HCT116 (cell line): Measurements from ENCODE around the gene APOB. TPM values are rescaled to one million over a fixed set of nuclear protein-coding genes. Genes with fewer than 3 reads are reported as not detected.

ENCODE experiments used
- ATAC-seq: fragments of 200-7000 bp; cut with Tn5 transposase; 2 replicates; pipeline ENCODE4 v1.9.1; 2020; ENCODE audit warnings: mild to moderate bottlenecking, moderate library complexity
- BruUV-seq: library from RNA; stranded (reverse); fragments of 400-500 nt; replicated peaks from 2 replicates; lab custom pipeline; 2021; lab: Mats Ljungman, UMichigan
- CTCF ChIA-PET: fragments of 300-600 bp; sonication (Branson Sonifier 250); formaldehyde crosslinking; loops from one replicate; lab custom pipeline; 2021; ENCODE audit warnings: antibody characterized with exemption; lab: Charles Lee
- POLR2A ChIA-PET: fragments of 300-600, 350-600 bp; sonication (Branson Sonifier 250); formaldehyde crosslinking; loops from one replicate; lab custom pipeline; 2021; ENCODE audit warnings: antibody characterized with exemption; lab: Charles Lee
- RAD21 ChIA-PET, 2 experiments: fragments of 300-600 bp; sonication (Branson Sonifier 250); formaldehyde crosslinking; loops; one replicate each; lab custom pipeline; 2023; ENCODE audit warnings: low total read pairs in 2 of 2; ENCODE audit not compliant: uncharacterized antibody in 2 of 2, unreplicated experiment in 2 of 2, low non-redundant PET in 1 of 2; lab: Charles Lee
- DNase-seq: peaks from one replicate; pipeline ENCODE4 v3.0.0-alpha.2; 2010; ENCODE audit warnings: low read depth, low spot score
- H2AFZ ChIP-seq: fragments of 200-600 bp; shearing (Covaris generic), sonication (generic); 2 replicates; pipeline ENCODE4 v1.6.1; 2017; ENCODE audit warnings: low read depth, mixed run types, mixed read lengths, antibody characterized with exemption, low read length; ENCODE audit not compliant: poor library complexity, severe bottlenecking
- H3K27ac ChIP-seq: 2 replicates; pipeline ENCODE4 v1.5.1; 2012; ENCODE audit warnings: low read depth, low read length
- H3K27me3 ChIP-seq: fragments of 200-600 bp; sonication (generic); 2 replicates; pipeline ENCODE4 v1.6.1; 2016; ENCODE audit warnings: mixed run types, low read length, mixed read lengths; ENCODE audit not compliant: insufficient read depth
- H3K36me3 ChIP-seq, 2 experiments: fragments of 200-500 bp in 1 of 2; fragments of 200-600 bp in 1 of 2; sonication (Bioruptor generic) in 1 of 2; sonication (generic) in 1 of 2; 2 replicates each; pipeline versions ENCODE4 v1.5.1 to v1.6.1; 2014 to 2016; ENCODE audit warnings: low read length in 2 of 2, inconsistent platforms in 1 of 2, mixed read lengths in 1 of 2, mixed run types in 1 of 2; ENCODE audit not compliant: insufficient read depth in 2 of 2, control insufficient read depth in 1 of 2
- H3K4me1 ChIP-seq, 2 experiments: fragments of 200-600 bp in 1 of 2; sonication (generic) in 1 of 2; 2 replicates each; pipeline versions ENCODE4 v1.5.1 to v1.6.1; 2012 to 2017; ENCODE audit warnings: low read length in 2 of 2, inconsistent platforms in 1 of 2, mild to moderate bottlenecking in 1 of 2, mixed read lengths in 1 of 2, mixed run types in 1 of 2, moderate library complexity in 1 of 2; ENCODE audit not compliant: insufficient read depth in 2 of 2, control insufficient read depth in 1 of 2
- H3K4me2 ChIP-seq: fragments of 200-600 bp; sonication (generic); 2 replicates; pipeline ENCODE4 v1.6.1; 2017; ENCODE audit warnings: mixed run types, low read length, mixed read lengths
- H3K4me3 ChIP-seq, 2 experiments: fragments of 200-600 bp in 1 of 2; sonication (generic) in 1 of 2; replicated peaks in 1 of 2; 2 replicates each; pipeline ENCODE4 v1.5.1; 2011 to 2016; ENCODE audit warnings: low read length in 2 of 2, control low read depth in 1 of 2, low read depth in 1 of 2, mild to moderate bottlenecking in 1 of 2, mixed read lengths in 1 of 2, mixed run types in 1 of 2
- H3K79me2 ChIP-seq: fragments of 200-600 bp; sonication (generic); 2 replicates; pipeline ENCODE4 v1.6.1; 2017; ENCODE audit warnings: mild to moderate bottlenecking, mixed run types, low read length, moderate library complexity, mixed read lengths; ENCODE audit not compliant: insufficient read depth
- H3K9ac ChIP-seq: fragments of 200-600 bp; sonication (generic); 2 replicates; pipeline ENCODE4 v1.6.1; 2016; ENCODE audit warnings: low read length, mixed read lengths
- H3K9me2 ChIP-seq: fragments of 200-600 bp; sonication (generic), shearing (Covaris generic); 2 replicates; pipeline ENCODE4 v1.6.1; 2017; ENCODE audit warnings: mixed run types, mild to moderate bottlenecking, moderate library complexity; ENCODE audit not compliant: insufficient read depth
- H3K9me3 ChIP-seq, 2 experiments: fragments of 200-500 bp in 1 of 2; fragments of 200-600 bp in 1 of 2; sonication (Bioruptor generic) in 1 of 2; sonication (generic) in 1 of 2; 2 replicates each; pipeline ENCODE4 v1.6.1; 2014 to 2017; ENCODE audit warnings: low read length in 2 of 2, mixed read lengths in 2 of 2, inconsistent platforms in 1 of 2, low read depth in 1 of 2, mild to moderate bottlenecking in 1 of 2, mixed run types in 1 of 2, moderate library complexity in 1 of 2; ENCODE audit not compliant: control insufficient read depth in 1 of 2, insufficient read depth in 1 of 2
- H4K20me1 ChIP-seq: fragments of 200-600 bp; sonication (generic), shearing (Covaris generic); 2 replicates; pipeline ENCODE4 v1.6.1; 2017; ENCODE audit warnings: mixed run types, mild to moderate bottlenecking, moderate library complexity; ENCODE audit not compliant: insufficient read depth
- CBX3 ChIP-seq: IDR thresholded peaks from 2 replicates; pipeline ENCODE4 v1.6.1; 2012; ENCODE audit warnings: low read depth
- EGR1 ChIP-seq: IDR thresholded peaks from 2 replicates; pipeline ENCODE4 v1.6.1; 2012; ENCODE audit warnings: low read depth
- ELF1 ChIP-seq: IDR thresholded peaks from 2 replicates; pipeline ENCODE4 v1.6.1; 2012; ENCODE audit warnings: low read depth, borderline replicate concordance
- POLR2A ChIP-seq: IDR thresholded peaks from 2 replicates; pipeline ENCODE4 v1.7.0; 2011; ENCODE audit warnings: borderline replicate concordance; ENCODE audit not compliant: insufficient read depth, insufficient read length; ENCODE audit errors: extremely low read depth
- POLR2AphosphoS5 ChIP-seq: IDR thresholded peaks from 2 replicates; pipeline ENCODE4 v1.6.1; 2011; ENCODE audit warnings: mild to moderate bottlenecking, low read depth, low read length, moderate library complexity
- RAD21 ChIP-seq: IDR thresholded peaks from 2 replicates; pipeline ENCODE4 v1.6.1; 2012; ENCODE audit warnings: low read depth, mild to moderate bottlenecking
- SP1 ChIP-seq: IDR thresholded peaks from 2 replicates; pipeline ENCODE4 v1.6.1; 2012; ENCODE audit warnings: low read depth
- YY1 ChIP-seq: IDR thresholded peaks from 2 replicates; pipeline ENCODE4 v1.6.1; 2011; ENCODE audit warnings: low read length, low read depth, moderate library complexity, mild to moderate bottlenecking; ENCODE audit not compliant: insufficient replicate concordance; ENCODE audit errors: extremely low read depth
- ZNF274 ChIP-seq: fragments of 200-500 bp; sonication (Bioruptor generic); IDR thresholded peaks from 2 replicates; pipeline ENCODE4 v1.6.1; 2014; ENCODE audit warnings: mild to moderate bottlenecking, low read depth, low read length, inconsistent platforms
- intact Hi-C: fragments of 100-400 bp; cut with micrococcal nuclease; formaldehyde crosslinking; loops from 2 replicates; pipeline ENCODE4 v1.10.0; 2022
- total RNA-seq: library from RNA; stranded (reverse); gene quantifications from one replicate; pipeline ENCODE4 v1.2.1, GENCODE V29; 2021; ENCODE audit not compliant: unreplicated experiment
- TF ChIP-seq, protein P1 (sequence below): IDR thresholded peaks from 2 replicates; pipeline ENCODE4 v1.6.1; 2012
- TF ChIP-seq, protein P2 (sequence below): IDR thresholded peaks from 2 replicates; pipeline ENCODE4 v1.6.1; 2012
- TF ChIP-seq, protein P3 (sequence below): IDR thresholded peaks from 2 replicates; pipeline ENCODE4 v1.6.1; 2011; ENCODE audit warnings: mild to moderate bottlenecking, low read length, moderate library complexity; ENCODE audit not compliant: insufficient replicate concordance; ENCODE audit errors: extremely low read depth

Gene APOB
- total RNA-seq, 1 experiment from 2014 or later = 1.6 TPM

DNA sequence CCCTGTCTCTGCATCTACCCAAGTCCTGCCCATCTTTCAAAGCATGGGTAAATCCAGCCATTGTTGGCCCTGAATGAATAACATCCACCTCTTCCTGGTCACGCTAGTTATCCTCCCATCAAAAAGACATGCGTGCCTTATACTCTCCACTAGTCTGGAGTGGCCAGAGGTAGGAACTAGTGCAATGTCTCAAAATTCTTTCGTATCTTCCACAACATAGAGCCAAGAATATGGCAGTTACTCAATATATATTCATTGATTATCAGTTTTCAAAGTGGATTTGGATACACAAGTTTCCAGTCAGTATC lies 8.9 kb downstream of the APOB start:
- Histone ChIP-seq H3K27me3 (peaks cover 33% of the 10 kb centered on the region), H3K4me1 (no peaks in the 10 kb centered on the region), H3K79me2 (no peaks in the 10 kb centered on the region), H3K27ac (no peak overlapping the region), H3K4me2 (no peak overlapping the region), H4K20me1 (no peaks in the 10 kb centered on the region; the same call in 1 of the 2 replicates), H2AFZ (no peak overlapping the region), H3K36me3 (no peaks in the 10 kb centered on the region), H3K9me2 (no peaks in the 10 kb centered on the region), H3K9me3 (no peaks in the 10 kb centered on the region), H3K9ac (no peak overlapping the region), H3K4me3 (no peak overlapping the region)
- TF ChIP-seq SP1 (no peak), ZNF274 (no peak), RAD21 (no peak), EGR1 (no peak), CBX3 (no peak), YY1 (no peak), POLR2A (no peak), ELF1 (no peak), POLR2AphosphoS5 (no peak)
- TF ChIP-seq, protein P1, sequence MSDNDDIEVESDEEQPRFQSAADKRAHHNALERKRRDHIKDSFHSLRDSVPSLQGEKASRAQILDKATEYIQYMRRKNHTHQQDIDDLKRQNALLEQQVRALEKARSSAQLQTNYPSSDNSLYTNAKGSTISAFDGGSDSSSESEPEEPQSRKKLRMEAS = no peak
- TF ChIP-seq, protein P2, sequence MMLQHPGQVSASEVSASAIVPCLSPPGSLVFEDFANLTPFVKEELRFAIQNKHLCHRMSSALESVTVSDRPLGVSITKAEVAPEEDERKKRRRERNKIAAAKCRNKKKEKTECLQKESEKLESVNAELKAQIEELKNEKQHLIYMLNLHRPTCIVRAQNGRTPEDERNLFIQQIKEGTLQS = no peak
- TF ChIP-seq, protein P3, sequence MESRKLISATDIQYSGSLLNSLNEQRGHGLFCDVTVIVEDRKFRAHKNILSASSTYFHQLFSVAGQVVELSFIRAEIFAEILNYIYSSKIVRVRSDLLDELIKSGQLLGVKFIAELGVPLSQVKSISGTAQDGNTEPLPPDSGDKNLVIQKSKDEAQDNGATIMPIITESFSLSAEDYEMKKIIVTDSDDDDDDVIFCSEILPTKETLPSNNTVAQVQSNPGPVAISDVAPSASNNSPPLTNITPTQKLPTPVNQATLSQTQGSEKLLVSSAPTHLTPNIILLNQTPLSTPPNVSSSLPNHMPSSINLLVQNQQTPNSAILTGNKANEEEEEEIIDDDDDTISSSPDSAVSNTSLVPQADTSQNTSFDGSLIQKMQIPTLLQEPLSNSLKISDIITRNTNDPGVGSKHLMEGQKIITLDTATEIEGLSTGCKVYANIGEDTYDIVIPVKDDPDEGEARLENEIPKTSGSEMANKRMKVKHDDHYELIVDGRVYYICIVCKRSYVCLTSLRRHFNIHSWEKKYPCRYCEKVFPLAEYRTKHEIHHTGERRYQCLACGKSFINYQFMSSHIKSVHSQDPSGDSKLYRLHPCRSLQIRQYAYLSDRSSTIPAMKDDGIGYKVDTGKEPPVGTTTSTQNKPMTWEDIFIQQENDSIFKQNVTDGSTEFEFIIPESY = no peak
- ChIA-PET RAD21 (no interaction called here), CTCF (no interaction called here), POLR2A (no interaction called here)
- no peak for DNase-seq
- no TSS peak for BruUV-seq
- no peak for ATAC-seq
- intact Hi-C loops = no loop called here
